GM18909 (cell line): ENCODE results near the gene CTBS.

Experiments used
- ATAC-seq: cut with Tn5 transposase; IDR thresholded peaks from one replicate; pipeline ENCODE4 v1.9.1; 2021; ENCODE audit warnings: mild to moderate bottlenecking; ENCODE audit not compliant: unreplicated experiment, poor library complexity

Gene CTBS, protein sequence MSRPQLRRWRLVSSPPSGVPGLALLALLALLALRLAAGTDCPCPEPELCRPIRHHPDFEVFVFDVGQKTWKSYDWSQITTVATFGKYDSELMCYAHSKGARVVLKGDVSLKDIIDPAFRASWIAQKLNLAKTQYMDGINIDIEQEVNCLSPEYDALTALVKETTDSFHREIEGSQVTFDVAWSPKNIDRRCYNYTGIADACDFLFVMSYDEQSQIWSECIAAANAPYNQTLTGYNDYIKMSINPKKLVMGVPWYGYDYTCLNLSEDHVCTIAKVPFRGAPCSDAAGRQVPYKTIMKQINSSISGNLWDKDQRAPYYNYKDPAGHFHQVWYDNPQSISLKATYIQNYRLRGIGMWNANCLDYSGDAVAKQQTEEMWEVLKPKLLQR

DNA sequence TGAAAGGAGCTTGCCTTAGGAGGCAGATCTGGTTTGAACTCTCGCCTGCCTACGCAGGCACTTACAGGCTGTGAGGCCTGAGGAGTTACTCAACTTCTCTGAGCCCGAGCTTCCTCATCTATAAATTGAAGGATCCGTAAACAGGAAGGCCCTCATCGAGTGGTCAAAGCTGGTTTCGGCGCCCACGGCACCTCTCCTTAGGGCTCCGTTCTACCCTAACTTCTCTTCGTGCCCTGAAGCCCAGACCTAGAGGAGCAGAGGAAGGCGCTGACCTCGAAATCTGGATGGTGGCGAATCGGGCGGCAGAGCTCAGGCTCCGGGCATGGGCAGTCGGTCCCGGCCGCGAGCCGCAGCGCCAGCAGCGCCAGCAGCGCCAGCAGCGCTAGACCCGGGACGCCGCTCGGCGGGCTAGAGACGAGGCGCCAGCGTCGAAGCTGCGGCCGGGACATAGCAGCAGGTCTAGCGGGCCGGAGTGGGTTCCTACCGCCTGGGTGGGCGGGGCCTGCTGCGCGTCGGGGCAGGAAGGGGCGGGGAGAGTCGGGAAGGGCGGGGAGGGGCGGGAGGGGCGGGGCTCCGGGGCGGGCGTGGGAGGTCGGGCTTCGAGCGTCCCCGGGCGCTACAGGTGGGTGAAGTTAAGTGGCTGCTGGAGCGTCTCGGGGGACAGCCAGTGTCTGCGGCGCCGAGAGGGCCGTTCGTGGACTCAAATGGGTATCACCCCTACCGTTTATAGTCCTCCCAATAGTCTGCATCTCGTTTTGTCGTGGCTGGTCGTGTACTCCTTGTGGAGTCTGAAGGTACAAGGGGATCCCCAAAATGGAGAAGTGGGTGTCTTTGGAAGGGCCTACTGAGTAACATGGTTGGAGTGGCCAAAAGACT, at the start of gene CTBS:
CTBS (minus strand) TSS at position 474 of the 876 bp plus-strand sequence; CDS start at position 449, 25 bp downstream.
- ATAC-seq, result peak; percentile 87

DNA sequence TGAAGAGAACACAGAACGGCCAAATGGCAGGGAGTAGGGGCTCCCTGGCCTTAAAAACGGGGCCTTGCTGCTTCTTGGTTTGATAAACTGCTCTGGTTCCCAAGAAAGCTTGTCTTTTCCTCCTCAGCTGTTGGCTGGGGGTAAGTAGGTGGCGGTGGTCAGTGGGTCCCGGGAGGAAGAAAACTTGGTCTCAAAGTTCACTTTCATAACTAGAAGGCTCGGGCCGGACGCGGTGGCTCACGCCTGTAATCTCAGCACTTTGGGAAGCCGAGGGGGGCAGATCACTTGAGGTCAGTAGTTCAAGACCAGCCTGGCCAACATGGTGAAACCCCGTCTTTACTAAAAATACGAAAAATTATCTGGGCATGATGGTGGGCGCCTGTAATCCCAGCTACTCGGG, 47.3 kb upstream of the CTBS start:
- ATAC-seq, result no peak

- peak; percentile 97 for ATAC-seq
Observed at GRCh38 chr1:84620720-84621313, 46.6 kb upstream of the CTBS start.

DNA sequence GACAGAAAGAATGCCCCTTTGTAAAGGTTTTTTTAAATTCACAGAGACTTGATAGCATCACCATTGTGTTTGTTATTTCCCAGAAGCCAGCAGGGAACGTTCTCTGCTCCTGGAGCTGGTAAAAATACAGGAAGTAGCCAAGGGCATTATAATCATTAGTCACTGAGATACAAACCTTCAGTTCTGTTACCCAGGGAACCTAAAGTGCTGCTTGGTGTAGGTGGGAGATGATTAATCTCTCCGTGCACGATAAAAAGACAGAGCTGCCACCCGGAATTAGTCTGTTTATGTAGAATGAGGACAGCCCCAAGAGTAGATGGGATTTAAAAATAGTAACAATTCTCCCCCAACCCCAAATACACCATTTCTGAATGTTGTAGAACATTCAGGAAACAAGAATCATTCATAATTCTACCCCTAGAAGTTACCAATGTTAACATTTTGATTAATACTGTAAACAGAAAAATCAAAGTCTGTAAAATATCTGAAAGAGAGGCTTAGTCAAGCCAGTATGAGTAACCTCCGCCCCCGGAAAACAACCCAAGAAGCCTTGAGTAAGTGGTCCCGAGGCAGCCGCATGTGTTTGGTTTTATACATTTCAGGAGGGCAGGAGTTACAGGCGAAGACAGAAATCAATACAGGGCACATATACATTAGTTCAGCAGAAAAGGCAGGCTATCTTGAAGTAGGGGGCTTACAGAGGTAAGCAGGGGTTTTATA, 45.3 kb upstream of the CTBS start:
- ATAC-seq, result no peak

DNA sequence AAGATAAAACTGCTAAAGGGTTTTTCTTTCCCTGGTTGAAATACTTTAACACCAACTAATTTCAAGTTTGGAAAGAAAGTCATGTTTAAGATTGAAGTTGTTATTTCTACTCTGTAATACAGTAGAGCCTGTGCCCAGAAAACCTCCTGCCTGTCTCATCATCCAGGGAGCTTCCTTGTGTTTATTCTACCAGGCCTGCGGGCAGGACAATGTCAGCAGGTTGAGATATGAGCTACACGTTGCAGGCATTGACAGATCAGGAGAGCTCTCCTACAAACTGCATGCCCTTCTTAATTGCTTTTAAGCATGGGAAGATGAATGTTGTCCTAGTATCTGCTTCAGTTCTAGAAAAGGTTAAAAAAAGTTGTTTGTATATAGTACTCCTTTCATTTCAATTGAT, 43.1 kb upstream of the CTBS start:
- no peak for ATAC-seq

- no peak for ATAC-seq
Observed at GRCh38 chr1:84615790-84616189, 41.5 kb upstream of the CTBS start.

DNA sequence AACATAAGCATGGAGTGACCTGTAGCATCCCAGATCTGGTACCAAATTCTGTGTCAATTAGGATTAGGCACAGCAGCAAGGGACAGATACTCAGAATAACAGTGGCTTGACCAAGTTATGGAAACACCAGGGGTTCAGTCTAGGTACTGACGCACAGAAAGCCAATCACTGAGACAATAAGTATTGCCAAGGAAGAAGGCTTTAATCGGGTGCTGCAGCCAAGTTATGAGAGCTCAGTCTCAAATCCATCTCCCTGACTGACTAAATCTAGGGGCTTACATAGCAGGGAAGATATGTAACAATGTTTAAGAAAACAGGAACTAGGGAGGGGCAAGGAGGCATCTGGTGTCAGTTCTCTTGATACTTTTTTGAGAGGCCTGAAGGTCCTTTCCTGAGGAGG, 39.6 kb upstream of the CTBS start:
- ATAC-seq, result no peak

GRCh38 chr1:84613026-84613425, 38.8 kb upstream of the CTBS start:
- ATAC-seq, result no peak

- no peak for ATAC-seq
Observed at GRCh38 chr1:84611796-84612195, 37.6 kb upstream of the CTBS start.

DNA sequence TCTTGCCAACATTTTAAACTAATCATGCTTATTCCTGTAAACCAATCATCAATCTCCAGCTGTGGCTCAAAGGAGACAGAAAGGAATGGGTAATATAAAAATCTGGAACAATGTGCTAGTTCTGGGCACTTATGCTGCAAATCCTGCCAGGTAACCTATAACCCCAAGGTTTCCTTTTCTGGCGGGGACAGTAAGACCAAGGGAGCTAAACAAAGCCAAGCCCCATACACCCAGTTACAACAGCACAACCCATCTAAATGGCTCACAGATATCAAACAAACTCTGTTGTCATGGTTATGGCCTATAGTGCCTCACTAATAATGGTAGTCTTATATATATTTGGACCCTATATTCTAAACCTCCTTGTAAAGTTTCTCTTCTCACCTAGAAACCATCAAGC, 36.9 kb upstream of the CTBS start:
- ATAC-seq, result no peak

DNA sequence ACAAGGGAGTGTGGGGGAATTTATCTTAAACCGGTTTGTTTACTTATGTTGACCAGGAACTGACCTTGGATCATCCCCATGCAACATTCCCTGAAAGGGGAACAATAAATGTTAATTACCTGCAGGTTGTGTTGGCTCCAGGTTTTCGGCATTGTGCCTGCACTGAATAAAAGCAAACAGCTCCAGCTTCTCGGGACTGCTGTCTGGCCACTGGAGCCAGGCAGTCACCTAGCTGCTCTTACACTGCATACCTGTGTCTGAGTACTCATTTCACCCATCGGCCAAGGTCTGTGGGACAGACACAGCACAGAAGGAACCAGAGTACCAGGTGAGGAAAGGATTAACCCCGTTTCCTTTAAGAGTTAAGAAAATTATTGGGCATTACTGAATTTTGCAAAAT, 32.7 kb upstream of the CTBS start:
- ATAC-seq, result no peak

GRCh38 chr1:84605157-84605556, 30.9 kb upstream of the CTBS start:
- no peak for ATAC-seq

GRCh38 chr1:84603941-84604830, 29.9 kb upstream of the CTBS start:
- ATAC-seq, result no peak

DNA sequence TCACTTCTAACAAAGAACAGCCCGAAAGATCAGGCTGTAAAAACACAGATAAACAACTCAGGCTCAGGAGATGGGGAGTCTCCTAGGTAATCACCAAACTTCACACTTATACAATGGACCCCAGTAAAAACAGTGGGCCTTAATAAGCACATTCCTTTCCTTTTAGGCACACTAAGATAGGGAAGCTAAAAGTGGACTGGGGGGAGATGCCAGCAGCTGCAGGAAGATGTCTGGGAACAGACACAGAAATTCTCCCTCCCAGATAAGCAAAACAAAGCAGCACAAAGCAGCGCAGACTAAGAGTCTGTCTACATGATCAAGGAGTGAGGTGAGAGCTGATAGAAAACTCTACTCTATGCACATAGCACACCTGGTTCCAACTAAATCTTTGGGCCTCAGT, 29.0 kb upstream of the CTBS start:
- ATAC-seq, result no peak

- no peak for ATAC-seq
Observed at GRCh38 chr1:84600796-84601195, 26.6 kb upstream of the CTBS start.

GRCh38 chr1:84598846-84599741, 24.9 kb upstream of the CTBS start:
- peak; percentile 79 for ATAC-seq

- no peak for ATAC-seq
Observed at GRCh38 chr1:84598418-84598817, 24.2 kb upstream of the CTBS start.

GRCh38 chr1:84597011-84597410, 22.8 kb upstream of the CTBS start:
- no peak for ATAC-seq
